ENCODE results near the gene MYO3B. TPM values are rescaled to one million over a fixed set of nuclear protein-coding genes. Genes with fewer than 3 reads are reported as not detected.

MYO3B gene, protein sequence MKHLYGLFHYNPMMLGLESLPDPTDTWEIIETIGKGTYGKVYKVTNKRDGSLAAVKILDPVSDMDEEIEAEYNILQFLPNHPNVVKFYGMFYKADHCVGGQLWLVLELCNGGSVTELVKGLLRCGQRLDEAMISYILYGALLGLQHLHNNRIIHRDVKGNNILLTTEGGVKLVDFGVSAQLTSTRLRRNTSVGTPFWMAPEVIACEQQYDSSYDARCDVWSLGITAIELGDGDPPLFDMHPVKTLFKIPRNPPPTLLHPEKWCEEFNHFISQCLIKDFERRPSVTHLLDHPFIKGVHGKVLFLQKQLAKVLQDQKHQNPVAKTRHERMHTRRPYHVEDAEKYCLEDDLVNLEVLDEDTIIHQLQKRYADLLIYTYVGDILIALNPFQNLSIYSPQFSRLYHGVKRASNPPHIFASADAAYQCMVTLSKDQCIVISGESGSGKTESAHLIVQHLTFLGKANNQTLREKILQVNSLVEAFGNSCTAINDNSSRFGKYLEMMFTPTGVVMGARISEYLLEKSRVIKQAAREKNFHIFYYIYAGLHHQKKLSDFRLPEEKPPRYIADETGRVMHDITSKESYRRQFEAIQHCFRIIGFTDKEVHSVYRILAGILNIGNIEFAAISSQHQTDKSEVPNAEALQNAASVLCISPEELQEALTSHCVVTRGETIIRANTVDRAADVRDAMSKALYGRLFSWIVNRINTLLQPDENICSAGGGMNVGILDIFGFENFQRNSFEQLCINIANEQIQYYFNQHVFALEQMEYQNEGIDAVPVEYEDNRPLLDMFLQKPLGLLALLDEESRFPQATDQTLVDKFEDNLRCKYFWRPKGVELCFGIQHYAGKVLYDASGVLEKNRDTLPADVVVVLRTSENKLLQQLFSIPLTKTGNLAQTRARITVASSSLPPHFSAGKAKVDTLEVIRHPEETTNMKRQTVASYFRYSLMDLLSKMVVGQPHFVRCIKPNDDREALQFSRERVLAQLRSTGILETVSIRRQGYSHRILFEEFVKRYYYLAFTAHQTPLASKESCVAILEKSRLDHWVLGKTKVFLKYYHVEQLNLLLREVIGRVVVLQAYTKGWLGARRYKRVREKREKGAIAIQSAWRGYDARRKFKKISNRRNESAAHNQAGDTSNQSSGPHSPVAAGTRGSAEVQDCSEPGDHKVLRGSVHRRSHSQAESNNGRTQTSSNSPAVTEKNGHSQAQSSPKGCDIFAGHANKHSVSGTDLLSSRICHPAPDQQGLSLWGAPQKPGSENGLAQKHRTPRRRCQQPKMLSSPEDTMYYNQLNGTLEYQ (N-terminal part only)
- not detected for total RNA-seq
- under 1 TPM in 1 of 3 donors, not detected in 2; 0.34 TPM for polyA plus RNA-seq

GRCh38 chr2:170177950-170178781, at the start of gene MYO3B:
TSS of gene MYO3B (plus strand) at chr2:170178147. CDS start at chr2:170178288, 141 bp downstream.
- WGBS, 2 donors, result 81 to 88% methylated on average over 3 of the region's 3 CpGs
- H3K4me3 ChIP-seq, result no peak within 1 kb of the TSS
- TF ChIP-seq, protein P1, sequence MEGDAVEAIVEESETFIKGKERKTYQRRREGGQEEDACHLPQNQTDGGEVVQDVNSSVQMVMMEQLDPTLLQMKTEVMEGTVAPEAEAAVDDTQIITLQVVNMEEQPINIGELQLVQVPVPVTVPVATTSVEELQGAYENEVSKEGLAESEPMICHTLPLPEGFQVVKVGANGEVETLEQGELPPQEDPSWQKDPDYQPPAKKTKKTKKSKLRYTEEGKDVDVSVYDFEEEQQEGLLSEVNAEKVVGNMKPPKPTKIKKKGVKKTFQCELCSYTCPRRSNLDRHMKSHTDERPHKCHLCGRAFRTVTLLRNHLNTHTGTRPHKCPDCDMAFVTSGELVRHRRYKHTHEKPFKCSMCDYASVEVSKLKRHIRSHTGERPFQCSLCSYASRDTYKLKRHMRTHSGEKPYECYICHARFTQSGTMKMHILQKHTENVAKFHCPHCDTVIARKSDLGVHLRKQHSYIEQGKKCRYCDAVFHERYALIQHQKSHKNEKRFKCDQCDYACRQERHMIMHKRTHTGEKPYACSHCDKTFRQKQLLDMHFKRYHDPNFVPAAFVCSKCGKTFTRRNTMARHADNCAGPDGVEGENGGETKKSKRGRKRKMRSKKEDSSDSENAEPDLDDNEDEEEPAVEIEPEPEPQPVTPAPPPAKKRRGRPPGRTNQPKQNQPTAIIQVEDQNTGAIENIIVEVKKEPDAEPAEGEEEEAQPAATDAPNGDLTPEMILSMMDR (IDR thresholded peaks at IDR 0.05), result no peak
- TF ChIP-seq EP300 (IDR thresholded peaks at IDR 0.05) (no peak), POLR2AphosphoS5 (IDR thresholded peaks at IDR 0.05) (no peak), POLR2A (IDR thresholded peaks at IDR 0.05) (no peak)
- H3K36me3 ChIP-seq, result no peaks in the 10 kb centered on the region
- H3K27ac ChIP-seq, result no peak within 1 kb of the TSS
- no peaks in the 10 kb centered on the region for H3K9me3 ChIP-seq
- no peak for DNase-seq
- no peaks in the 10 kb centered on the region for H3K27me3 ChIP-seq
- no peaks in the 10 kb centered on the region for H3K4me1 ChIP-seq
- intact Hi-C loops (cut with DNase I), result no loop called here

DNA sequence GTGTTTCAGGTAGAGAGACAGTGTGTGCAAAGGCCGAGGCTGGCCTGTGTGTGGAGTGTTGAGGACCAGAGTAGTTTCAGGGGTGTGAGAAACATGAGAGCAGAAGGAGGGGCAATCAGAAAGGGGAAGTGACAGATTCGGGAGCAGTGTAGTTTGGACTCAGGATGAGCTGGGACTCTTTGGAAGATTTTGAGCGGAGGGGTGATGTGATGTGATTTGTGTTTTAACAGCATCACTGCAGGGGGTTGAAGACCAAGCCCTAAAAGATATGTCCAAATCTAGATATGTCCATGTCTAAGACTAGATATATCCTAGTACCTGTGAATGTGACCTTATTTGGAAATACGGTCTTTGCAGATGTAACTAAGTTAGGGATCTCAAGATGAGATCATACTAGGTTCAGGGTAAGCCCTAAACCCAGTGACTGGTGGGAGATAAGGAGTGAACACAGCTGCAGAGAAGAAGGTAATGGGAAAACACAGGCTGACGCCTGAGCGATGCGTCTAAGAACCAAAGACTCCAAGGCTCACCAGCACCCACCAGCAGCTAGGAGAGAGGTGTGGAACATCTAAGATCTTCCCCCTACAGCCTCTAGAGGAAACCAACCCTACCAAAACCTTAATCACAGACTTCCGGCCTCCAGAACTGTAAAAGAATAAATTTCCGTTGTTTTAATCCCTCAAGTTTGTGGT, 38.5 kb upstream of the MYO3B start:
- intact Hi-C loops (cut with DNase I), result no loop called here

DNA sequence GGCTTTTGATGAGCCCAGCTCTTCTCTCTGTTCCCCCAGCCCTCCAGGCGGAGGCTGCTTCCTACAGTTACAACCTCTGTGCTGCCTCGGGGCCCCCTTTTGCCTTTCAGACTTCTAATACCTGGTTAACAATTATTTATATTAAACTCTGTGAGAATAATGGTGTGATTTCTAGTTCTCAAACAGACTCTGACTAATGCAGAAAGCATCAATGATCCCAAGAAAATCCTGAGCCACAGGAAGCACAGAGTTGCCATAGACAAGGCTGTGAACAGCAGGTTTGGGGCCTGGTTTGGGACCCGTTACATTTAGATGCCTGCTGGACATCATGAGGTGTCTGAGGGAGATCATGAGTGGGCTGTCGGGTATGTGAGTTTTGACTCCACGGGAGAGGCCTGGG, 37.4 kb upstream of the MYO3B start:
- Histone ChIP-seq H3K27ac (no peak overlapping the region), H3K4me1 (peaks cover 0 to 4% (median 0%) of the 10 kb centered on the region in 4 donors)
- WGBS, 2 donors, result 82 to 94% methylated on average over 5 of the region's 5 CpGs

More for the DNA sequence above, 38.5 kb upstream of the MYO3B start:
- Histone ChIP-seq H3K9me3 (no peaks in the 10 kb centered on the region), H3K4me1 (peaks cover 0 to 2% (median 0%) of the 10 kb centered on the region in 4 donors), H3K4me3 (no peak overlapping the region), H3K27me3 (no peaks in the 10 kb centered on the region), H3K36me3 (no peaks in the 10 kb centered on the region), H3K27ac (no peak overlapping the region)
- no peak for DNase-seq
- 82 to 84% methylated on average over 9 of the region's 9 CpGs for WGBS, 2 donors
- no peak for TF ChIP-seq POLR2A (IDR thresholded peaks at IDR 0.05)
- no peak for TF ChIP-seq EP300 (IDR thresholded peaks at IDR 0.05)
- TF ChIP-seq POLR2AphosphoS5 (IDR thresholded peaks at IDR 0.05), result no peak
- TF ChIP-seq, protein P1 (IDR thresholded peaks at IDR 0.05), result no peak

More for the DNA sequence above, 37.4 kb upstream of the MYO3B start:
- no peak for DNase-seq
- intact Hi-C loops (cut with DNase I), result no loop called here
- TF ChIP-seq, protein P1 (IDR thresholded peaks at IDR 0.05), result no peak
- no peak for TF ChIP-seq POLR2AphosphoS5 (IDR thresholded peaks at IDR 0.05)
- no peak for TF ChIP-seq EP300 (IDR thresholded peaks at IDR 0.05)
- Histone ChIP-seq H3K27me3 (no peaks in the 10 kb centered on the region), H3K4me3 (no peak overlapping the region), H3K36me3 (no peaks in the 10 kb centered on the region), H3K9me3 (no peaks in the 10 kb centered on the region)

Data from sigmoid colon (tissue), 7 donors.